Measurements from ENCODE around the gene LRFN3.

Gene LRFN3

GRCh38 chr19:35936738-35937268, 629 bp downstream of the LRFN3 start:
- no peaks in the 10 kb centered on the region for H3K79me2 ChIP-seq (ENCODE audit: low read length)
- H3K27ac ChIP-seq (ENCODE audit: low read length) = no peak overlapping the region
- H4K20me1 ChIP-seq (ENCODE audit: insufficient read depth, low read length) = no peaks in the 10 kb centered on the region
- H3K36me3 ChIP-seq (replicated peaks; ENCODE audit: insufficient read depth, low read length) = no peaks in the 10 kb centered on the region
- no peak for TF ChIP-seq CTCF (IDR thresholded peaks at IDR 0.05; ENCODE audit: low read length)
- no peak for TF ChIP-seq EZH2phosphoT487 (IDR thresholded peaks at IDR 0.05; ENCODE audit: low read length)
- no peak for TF ChIP-seq EZH2 (optimal IDR thresholded peaks at IDR 0.05; ENCODE audit: low read depth, low read length)
- peak overlapping the region; percentile 8; the same call in 1 of the 2 replicates for H2AFZ ChIP-seq (ENCODE audit: low read length)
- peak overlapping the region; percentile 79 for H3K4me2 ChIP-seq (ENCODE audit: low read depth, low read length)
- H3K4me1 ChIP-seq (ENCODE audit: low read length) = peaks cover 7% of the 10 kb centered on the region; the same call in 1 of the 2 replicates
- no peaks in the 10 kb centered on the region for H3K9me3 ChIP-seq (replicated peaks; ENCODE audit: insufficient read depth, low read length)
- peak overlapping the region; percentile 52; the same call in 1 of the 2 replicates for H3K9ac ChIP-seq (ENCODE audit: low read length)
- DNase-seq = no peak
- H3F3A ChIP-seq (ENCODE audit: insufficient read depth, low read length) = no peaks in the 10 kb centered on the region
- H3K9me2 ChIP-seq (replicated peaks; ENCODE audit: insufficient read depth, low read length) = no peaks in the 10 kb centered on the region
- peak overlapping the region; percentile 60 for H3K4me3 ChIP-seq (ENCODE audit: low read length)
- H3K27me3 ChIP-seq (replicated peaks; ENCODE audit: insufficient read depth, low read length) = no peaks in the 10 kb centered on the region

- H3K9me2 ChIP-seq (replicated peaks; ENCODE audit: insufficient read depth, low read length) = no peaks in the 10 kb centered on the region
- no peak for DNase-seq
These were observed 1.4 kb downstream of the LRFN3 start for GRCh38 chr19:35937345-35938281.

More at GRCh38 chr19:35937345-35938281, 1.4 kb downstream of the LRFN3 start:
- Histone ChIP-seq H3K9me3 (replicated peaks; ENCODE audit: insufficient read depth, low read length) (no peaks in the 10 kb centered on the region), H3K36me3 (replicated peaks; ENCODE audit: insufficient read depth, low read length) (no peaks in the 10 kb centered on the region), H3K27ac (ENCODE audit: low read length) (no peak overlapping the region), H4K20me1 (ENCODE audit: insufficient read depth, low read length) (no peaks in the 10 kb centered on the region), H3K4me1 (ENCODE audit: low read length) (peaks cover 4% of the 10 kb centered on the region; the same call in 1 of the 2 replicates), H3K27me3 (replicated peaks; ENCODE audit: insufficient read depth, low read length) (no peaks in the 10 kb centered on the region), H3F3A (ENCODE audit: insufficient read depth, low read length) (no peaks in the 10 kb centered on the region), H3K79me2 (ENCODE audit: low read length) (no peaks in the 10 kb centered on the region), H3K9ac (ENCODE audit: low read length) (no peak overlapping the region), H2AFZ (ENCODE audit: low read length) (no peak overlapping the region), H3K4me2 (ENCODE audit: low read depth, low read length) (peak overlapping the region; percentile 79), H3K4me3 (ENCODE audit: low read length) (0 out of 2 replicates have a peak overlapping the region, but pooled peaks have one; percentile 60)
- TF ChIP-seq EZH2phosphoT487 (IDR thresholded peaks at IDR 0.05; ENCODE audit: low read length) (no peak), CTCF (IDR thresholded peaks at IDR 0.05; ENCODE audit: low read length) (no peak), EZH2 (optimal IDR thresholded peaks at IDR 0.05; ENCODE audit: low read depth, low read length) (no peak)
